Measurements from ENCODE around the gene TTC23.

The TTC23 gene

DNA sequence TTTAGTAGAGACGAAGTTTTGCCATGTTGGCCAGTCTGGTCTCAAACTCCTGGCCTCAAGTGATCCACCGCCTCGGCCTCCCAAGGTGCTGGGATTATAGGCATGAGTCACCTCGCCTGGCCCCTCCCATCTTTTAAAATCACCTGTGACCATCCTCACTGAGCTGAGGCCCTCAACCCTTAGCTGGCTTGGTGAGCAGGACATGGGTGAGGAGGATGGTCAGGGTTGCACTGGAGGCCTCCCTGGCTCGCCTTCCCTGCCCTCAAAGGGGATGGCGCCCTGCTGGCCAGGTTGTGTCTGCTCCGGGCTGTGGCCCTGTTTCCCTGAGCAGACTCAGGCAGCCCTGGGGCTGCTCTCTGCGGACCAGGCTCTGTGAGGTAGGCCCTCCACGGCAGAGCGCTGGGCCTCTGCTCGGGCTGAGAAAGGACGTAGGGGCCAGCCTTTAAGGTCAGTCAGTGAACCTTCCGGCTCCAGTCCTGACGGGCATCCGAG lies 110.8 kb downstream of the TTC23 start:
- TF ChIP-seq, protein P1, sequence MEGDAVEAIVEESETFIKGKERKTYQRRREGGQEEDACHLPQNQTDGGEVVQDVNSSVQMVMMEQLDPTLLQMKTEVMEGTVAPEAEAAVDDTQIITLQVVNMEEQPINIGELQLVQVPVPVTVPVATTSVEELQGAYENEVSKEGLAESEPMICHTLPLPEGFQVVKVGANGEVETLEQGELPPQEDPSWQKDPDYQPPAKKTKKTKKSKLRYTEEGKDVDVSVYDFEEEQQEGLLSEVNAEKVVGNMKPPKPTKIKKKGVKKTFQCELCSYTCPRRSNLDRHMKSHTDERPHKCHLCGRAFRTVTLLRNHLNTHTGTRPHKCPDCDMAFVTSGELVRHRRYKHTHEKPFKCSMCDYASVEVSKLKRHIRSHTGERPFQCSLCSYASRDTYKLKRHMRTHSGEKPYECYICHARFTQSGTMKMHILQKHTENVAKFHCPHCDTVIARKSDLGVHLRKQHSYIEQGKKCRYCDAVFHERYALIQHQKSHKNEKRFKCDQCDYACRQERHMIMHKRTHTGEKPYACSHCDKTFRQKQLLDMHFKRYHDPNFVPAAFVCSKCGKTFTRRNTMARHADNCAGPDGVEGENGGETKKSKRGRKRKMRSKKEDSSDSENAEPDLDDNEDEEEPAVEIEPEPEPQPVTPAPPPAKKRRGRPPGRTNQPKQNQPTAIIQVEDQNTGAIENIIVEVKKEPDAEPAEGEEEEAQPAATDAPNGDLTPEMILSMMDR (IDR thresholded peaks at IDR 0.05) = no peak
- H3K27ac ChIP-seq = no peak overlapping the region

DNA sequence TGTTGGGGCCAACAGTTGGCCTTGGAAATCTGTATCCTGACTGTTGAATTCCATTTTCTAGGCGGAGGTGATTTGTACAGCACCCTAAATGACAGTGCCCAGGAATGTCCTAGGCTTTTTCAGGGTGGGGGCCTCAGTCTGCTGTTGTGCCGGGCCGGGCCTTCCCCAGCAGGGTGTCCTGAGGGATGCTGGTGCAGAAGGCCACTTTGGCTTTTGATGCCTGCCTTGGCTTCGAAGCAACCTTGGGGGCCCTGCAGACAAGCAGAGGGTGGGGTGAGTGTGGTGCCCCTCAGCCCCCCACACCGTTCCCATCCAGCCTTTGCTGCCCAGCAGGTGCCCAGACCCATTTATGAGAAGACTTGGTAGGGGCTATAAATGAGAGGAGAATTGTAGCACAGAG lies 111.5 kb downstream of the TTC23 start:
- TF ChIP-seq, protein P1 (IDR thresholded peaks at IDR 0.05) = no peak
- TF ChIP-seq ZFX (IDR thresholded peaks at IDR 0.05; ENCODE audit: borderline replicate concordance) = no peak

DNA sequence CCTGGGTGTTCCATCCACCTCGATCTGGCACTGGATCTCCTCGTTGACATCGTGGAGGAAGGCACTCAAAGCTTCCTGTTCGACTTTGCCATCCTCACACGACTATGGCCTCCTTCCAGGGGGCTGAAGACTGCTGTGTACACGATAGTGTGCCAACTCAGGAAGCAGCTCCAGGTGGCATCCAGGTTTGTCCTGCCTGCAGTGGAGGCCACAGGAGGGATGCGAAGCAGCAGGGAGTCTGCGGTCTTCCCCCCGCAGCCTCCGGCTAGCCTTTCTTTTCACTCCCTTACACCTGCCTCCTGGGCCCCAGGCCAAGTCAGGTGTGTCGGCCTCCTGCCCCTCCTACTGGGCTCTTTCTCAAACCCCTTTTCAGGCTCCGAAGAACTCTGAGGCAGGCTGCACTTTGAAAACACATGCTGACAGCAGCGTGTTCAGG lies 112.3 kb downstream of the TTC23 start:
- no peak overlapping the region for H3K27ac ChIP-seq
- TF ChIP-seq ZFX (IDR thresholded peaks at IDR 0.05; ENCODE audit: borderline replicate concordance) = no peak
- TF ChIP-seq, protein P1 (IDR thresholded peaks at IDR 0.05) = no peak

More for the DNA sequence above, 111.5 kb downstream of the TTC23 start:
- H3K27ac ChIP-seq = no peak overlapping the region

DNA sequence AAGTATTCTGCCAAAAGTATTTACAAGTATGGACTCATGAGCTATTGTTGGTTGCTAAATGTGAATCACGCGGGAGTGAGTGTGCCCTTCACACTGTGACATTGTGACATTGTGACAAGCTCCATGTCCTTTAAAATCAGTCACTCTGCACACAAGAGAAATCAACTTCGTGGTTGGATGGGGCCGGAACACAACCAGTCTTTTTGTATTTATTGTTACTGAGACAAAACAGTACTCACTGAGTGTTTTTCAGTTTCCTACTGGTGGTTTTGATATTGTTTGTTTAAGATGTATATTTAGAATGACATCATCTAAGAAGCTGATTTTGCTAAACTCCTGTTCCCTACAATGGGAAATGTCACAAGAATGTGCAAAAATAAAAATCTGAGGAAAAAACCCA lies 114.2 kb downstream of the TTC23 start:
- H3K27ac ChIP-seq = no peak overlapping the region
- TF ChIP-seq, protein P1 (IDR thresholded peaks at IDR 0.05) = no peak
- TF ChIP-seq ZFX (IDR thresholded peaks at IDR 0.05; ENCODE audit: borderline replicate concordance) = no peak

DNA sequence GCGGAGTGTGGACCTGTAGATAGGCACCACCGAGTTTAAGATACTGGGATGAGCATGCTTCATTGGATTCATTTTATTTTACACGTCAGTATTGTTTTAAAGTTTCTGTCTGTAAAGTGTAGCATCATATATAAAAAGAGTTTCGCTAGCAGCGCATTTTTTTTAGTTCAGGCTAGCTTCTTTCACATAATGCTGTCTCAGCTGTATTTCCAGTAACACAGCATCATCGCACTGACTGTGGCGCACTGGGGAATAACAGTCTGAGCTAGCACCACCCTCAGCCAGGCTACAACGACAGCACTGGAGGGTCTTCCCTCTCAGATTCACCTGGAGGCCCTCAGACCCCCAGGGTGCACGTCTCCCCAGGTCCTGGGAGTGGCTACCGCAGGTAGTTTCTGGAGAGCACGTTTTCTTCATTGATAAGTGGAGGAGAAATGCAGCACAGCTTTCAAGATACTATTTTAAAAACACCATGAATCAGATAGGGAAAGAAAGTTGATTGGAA lies 115.0 kb downstream of the TTC23 start:
- H3K27ac ChIP-seq = no peak overlapping the region
- TF ChIP-seq, protein P1 (IDR thresholded peaks at IDR 0.05) = no peak
- no peak for TF ChIP-seq ZFX (IDR thresholded peaks at IDR 0.05; ENCODE audit: borderline replicate concordance)

DNA sequence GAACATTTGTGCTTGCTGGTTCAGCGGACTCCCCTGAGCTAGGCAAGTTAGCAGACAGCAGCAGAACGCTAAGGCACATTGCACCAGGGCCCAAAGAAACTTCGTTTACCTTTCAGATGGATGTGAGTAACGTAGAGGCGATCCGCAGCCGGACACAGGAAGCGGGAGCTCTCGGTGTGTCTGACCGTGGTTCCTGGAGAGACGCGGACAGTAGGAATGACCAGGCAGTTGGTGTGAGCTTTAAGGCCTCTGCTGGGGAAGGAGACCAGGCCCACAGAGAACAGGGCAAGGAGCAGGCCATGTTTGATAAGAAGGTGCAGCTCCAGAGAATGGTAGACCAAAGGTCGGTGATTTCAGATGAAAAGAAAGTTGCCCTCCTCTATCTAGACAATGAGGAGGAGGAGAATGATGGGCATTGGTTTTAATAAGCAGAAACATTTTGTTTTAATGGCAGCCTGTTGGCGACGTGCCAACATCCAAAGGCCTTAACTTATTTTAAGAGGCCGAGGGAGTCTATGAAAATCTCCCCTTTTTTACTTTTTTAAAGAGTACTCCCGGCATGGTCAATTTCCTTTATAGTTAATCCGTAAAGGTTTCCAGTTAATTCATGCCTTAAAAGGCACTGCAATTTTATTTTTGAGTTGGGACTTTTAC lies 116.6 kb downstream of the TTC23 start:
- no peak for TF ChIP-seq ZFX (IDR thresholded peaks at IDR 0.05; ENCODE audit: borderline replicate concordance)
- TF ChIP-seq, protein P1 (IDR thresholded peaks at IDR 0.05) = no peak

DNA sequence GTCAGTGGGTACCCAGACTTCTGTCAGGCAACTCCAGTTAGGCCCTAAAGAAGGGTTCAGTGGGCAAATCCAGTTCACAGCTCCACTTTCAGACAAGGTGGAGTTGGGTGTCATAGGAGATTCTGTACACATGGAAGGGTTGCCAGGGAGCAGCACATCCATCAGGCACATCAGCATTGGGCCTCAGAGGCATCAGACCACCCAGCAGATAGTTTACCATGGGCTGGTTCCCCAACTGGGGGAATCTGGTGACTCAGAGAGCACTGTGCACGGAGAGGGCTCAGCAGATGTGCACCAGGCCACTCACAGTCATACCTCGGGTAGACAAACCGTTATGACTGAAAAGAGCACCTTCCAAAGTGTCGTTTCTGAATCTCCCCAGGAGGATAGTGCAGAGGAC lies 117.3 kb downstream of the TTC23 start:
- TF ChIP-seq ZFX (IDR thresholded peaks at IDR 0.05; ENCODE audit: borderline replicate concordance) = no peak
- TF ChIP-seq, protein P1 (IDR thresholded peaks at IDR 0.05) = no peak
- H3K27ac ChIP-seq = no peak overlapping the region

More for the DNA sequence above, 116.6 kb downstream of the TTC23 start:
- no peak overlapping the region for H3K27ac ChIP-seq
